Esophagus muscularis mucosa (tissue), 4 donors: ENCODE data around the gene PAQR5. TPM values are rescaled to one million over a fixed set of nuclear protein-coding genes. Genes with fewer than 3 reads are reported as not detected.

ENCODE experiments used
- DNase-seq: peaks from one replicate; pipeline ENCODE4 v3.0.0-alpha.2; 2017; ENCODE audit errors: extremely low spot score
- H3K27ac ChIP-seq, 4 donors: fragments of 200-600 bp; sonication (generic); replicated peaks in 1 of 4; 1 replicate in 3 of 4; 2 replicates in 1 of 4; pipeline ENCODE4 v1.5.1; 2016 to 2019; ENCODE audit warnings: mild to moderate bottlenecking in 1 of 4
- H3K27me3 ChIP-seq, 4 donors: fragments of 200-600 bp; sonication (generic); one replicate each; pipeline versions ENCODE4 v1.5.1 to v1.6.0; 2016 to 2019
- H3K36me3 ChIP-seq, 4 donors: fragments of 200-600 bp; sonication (generic); one replicate each; pipeline ENCODE4 v1.5.1; 2016 to 2019
- H3K4me1 ChIP-seq, 4 donors: fragments of 200-600 bp; sonication (generic); one replicate each; pipeline ENCODE4 v1.5.1; 2016 to 2019
- H3K4me3 ChIP-seq, 4 donors: fragments of 200-600 bp; sonication (generic); 1 replicate in 2 of 4; 2 replicates in 2 of 4; pipeline ENCODE4 v1.5.1; 2016 to 2019; ENCODE audit warnings: mild to moderate bottlenecking in 4 of 4, moderate library complexity in 1 of 4
- H3K9me3 ChIP-seq, 4 donors: fragments of 200-600 bp; sonication (generic); 1 replicate in 3 of 4; 2 replicates in 1 of 4; pipeline ENCODE4 v1.5.1; 2016 to 2019
- EP300 ChIP-seq: sonication (generic); formaldehyde crosslinking; IDR thresholded peaks from one replicate; pipeline ENCODE4 v1.6.1; 2017; ENCODE audit warnings: antibody characterized with exemption
- POLR2A ChIP-seq: fragments of 450-650 bp; IDR thresholded peaks from one replicate; pipeline ENCODE4 v1.6.1; 2017; ENCODE audit warnings: antibody characterized with exemption, moderate library complexity, mild to moderate bottlenecking, low read depth
- POLR2AphosphoS5 ChIP-seq, 2 donors: sonication (generic); formaldehyde crosslinking; IDR thresholded peaks; one replicate each; pipeline ENCODE4 v1.6.1; 2017; ENCODE audit warnings: antibody characterized with exemption in 2 of 2
- WGBS: methylation state at CpG from one replicate; pipeline ENCODE4 v1.1.5; 2018; 5-methylcytosine and 5-hydroxymethylcytosine counted together
- intact Hi-C: fragments of 100-400 bp; cut with DNase I; formaldehyde crosslinking; loops from one replicate; pipeline ENCODE4 v1.15.1; 2023
- total RNA-seq, 4 donors: library from RNA; depleted of rRNA; stranded (reverse); fragments of >200 nt; gene quantifications; one replicate each; pipeline versions ENCODE4 v1.1.0 to v1.2.1, GENCODE V29; 2016
- TF ChIP-seq, protein P1 (sequence below), 3 experiments: fragments of 200-600 bp in 2 of 3; fragments of 450-650 bp in 1 of 3; sonication (generic) in 2 of 3; IDR thresholded peaks; one replicate each; pipeline ENCODE4 v1.5.1; 2017 to 2019; ENCODE audit warnings: antibody characterized with exemption in 3 of 3, mild to moderate bottlenecking in 2 of 3, moderate library complexity in 1 of 3

The PAQR5 gene
- total RNA-seq, 4 donors from 2014 or later = 0.32 to 3.0 (median 1.5) TPM

DNA sequence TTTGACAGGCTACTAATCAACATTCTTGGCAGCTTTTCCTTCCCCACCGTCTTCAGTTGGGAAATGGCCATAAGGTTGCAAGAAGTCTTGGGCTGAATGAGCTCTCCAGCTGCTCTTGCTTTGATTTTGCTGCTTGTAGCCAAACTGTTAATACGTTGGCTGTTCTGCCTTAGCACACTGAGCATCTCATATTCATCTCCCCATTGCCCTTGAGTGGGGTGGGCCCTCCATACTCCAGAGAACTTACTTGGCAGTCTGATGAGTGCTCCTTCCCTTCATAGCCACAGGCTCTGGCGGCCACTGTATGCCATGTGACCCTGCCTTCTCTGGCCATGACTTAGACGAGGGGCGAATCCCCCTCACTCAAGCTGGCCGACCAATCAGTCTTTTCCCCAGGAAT, 25.8 kb upstream of the PAQR5 start:
- H3K4me1 ChIP-seq = peaks cover 0 to 4% (median 0%) of the 10 kb centered on the region in 4 donors
- H3K27me3 ChIP-seq = no peaks in the 10 kb centered on the region
- no peaks in the 10 kb centered on the region for H3K9me3 ChIP-seq
- no peak for TF ChIP-seq POLR2AphosphoS5 (IDR thresholded peaks at IDR 0.05)
- TF ChIP-seq, protein P1, sequence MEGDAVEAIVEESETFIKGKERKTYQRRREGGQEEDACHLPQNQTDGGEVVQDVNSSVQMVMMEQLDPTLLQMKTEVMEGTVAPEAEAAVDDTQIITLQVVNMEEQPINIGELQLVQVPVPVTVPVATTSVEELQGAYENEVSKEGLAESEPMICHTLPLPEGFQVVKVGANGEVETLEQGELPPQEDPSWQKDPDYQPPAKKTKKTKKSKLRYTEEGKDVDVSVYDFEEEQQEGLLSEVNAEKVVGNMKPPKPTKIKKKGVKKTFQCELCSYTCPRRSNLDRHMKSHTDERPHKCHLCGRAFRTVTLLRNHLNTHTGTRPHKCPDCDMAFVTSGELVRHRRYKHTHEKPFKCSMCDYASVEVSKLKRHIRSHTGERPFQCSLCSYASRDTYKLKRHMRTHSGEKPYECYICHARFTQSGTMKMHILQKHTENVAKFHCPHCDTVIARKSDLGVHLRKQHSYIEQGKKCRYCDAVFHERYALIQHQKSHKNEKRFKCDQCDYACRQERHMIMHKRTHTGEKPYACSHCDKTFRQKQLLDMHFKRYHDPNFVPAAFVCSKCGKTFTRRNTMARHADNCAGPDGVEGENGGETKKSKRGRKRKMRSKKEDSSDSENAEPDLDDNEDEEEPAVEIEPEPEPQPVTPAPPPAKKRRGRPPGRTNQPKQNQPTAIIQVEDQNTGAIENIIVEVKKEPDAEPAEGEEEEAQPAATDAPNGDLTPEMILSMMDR (IDR thresholded peaks at IDR 0.05) = no peak
- no peak for TF ChIP-seq POLR2A
- TF ChIP-seq EP300 = no peak
- no peak for DNase-seq
- H3K4me3 ChIP-seq = no peak overlapping the region
- H3K36me3 ChIP-seq = peaks cover 0 to 10% (median 7%) of the 10 kb centered on the region in 4 donors
- no peak overlapping the region for H3K27ac ChIP-seq
- intact Hi-C loops = no loop called here
- 83% methylated on average over 6 of the region's 6 CpGs for WGBS

DNA sequence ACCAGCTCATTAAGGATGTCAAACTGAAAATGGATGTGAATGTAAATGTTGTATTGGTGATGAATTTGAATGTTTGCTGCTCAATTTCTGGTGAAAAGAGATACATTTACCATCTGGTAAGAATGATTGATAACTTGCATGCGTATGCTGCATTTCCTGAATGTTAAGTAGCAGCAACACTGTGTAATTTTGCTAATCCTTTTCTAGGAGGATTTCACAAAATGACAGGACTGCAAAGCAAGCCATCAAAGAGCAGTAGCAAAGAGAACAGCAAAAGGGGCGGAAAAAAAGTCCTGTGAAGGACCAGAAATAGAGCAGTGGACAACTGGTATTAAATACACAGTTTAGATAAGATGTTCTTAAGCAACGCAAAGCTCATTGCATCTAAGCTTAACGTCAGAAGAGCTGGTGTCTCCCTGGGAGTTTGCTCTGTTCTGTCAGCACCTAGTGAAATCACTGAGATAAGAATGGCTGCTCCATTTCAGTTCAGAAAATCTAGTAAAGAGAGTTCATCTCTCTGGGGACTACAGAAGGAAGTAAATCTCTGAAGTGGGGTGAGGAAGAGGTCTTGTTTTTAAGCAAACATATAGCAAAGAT, 23.5 kb upstream of the PAQR5 start:
- no peaks in the 10 kb centered on the region for H3K36me3 ChIP-seq
- peaks cover 0 to 4% (median 0%) of the 10 kb centered on the region in 4 donors for H3K4me1 ChIP-seq
- TF ChIP-seq POLR2A (no peak), POLR2AphosphoS5 (IDR thresholded peaks at IDR 0.05) (no peak), EP300 (no peak)
- TF ChIP-seq, protein P1 (IDR thresholded peaks at IDR 0.05) = no peak
- WGBS = 52% methylated on average over 4 of the region's 4 CpGs
- no peaks in the 10 kb centered on the region for H3K27me3 ChIP-seq
- no peak overlapping the region for H3K4me3 ChIP-seq
- intact Hi-C loops = no loop called here
- DNase-seq = no peak
- H3K27ac ChIP-seq = no peak overlapping the region
- H3K9me3 ChIP-seq = no peaks in the 10 kb centered on the region

- intact Hi-C loops = no loop called here
- 63% methylated on average over 9 of the region's 9 CpGs for WGBS
- Histone ChIP-seq H3K4me1 (peaks cover 0 to 4% (median 0%) of the 10 kb centered on the region in 4 donors), H3K4me3 (no peak overlapping the region), H3K9me3 (no peaks in the 10 kb centered on the region), H3K36me3 (no peaks in the 10 kb centered on the region), H3K27me3 (no peaks in the 10 kb centered on the region), H3K27ac (no peak overlapping the region)
- TF ChIP-seq POLR2A = no peak
- TF ChIP-seq, protein P1 (IDR thresholded peaks at IDR 0.05) = no peak
- no peak for TF ChIP-seq POLR2AphosphoS5 (IDR thresholded peaks at IDR 0.05)
- no peak for TF ChIP-seq EP300
- DNase-seq = no peak
These were observed 22.7 kb upstream of the PAQR5 start for GRCh38 chr15:69275933-69276560.

- Histone ChIP-seq H3K4me3 (no peak overlapping the region), H3K27me3 (peaks cover 0 to 4% (median 0%) of the 10 kb centered on the region in 4 donors), H3K9me3 (no peaks in the 10 kb centered on the region), H3K36me3 (no peaks in the 10 kb centered on the region), H3K4me1 (peaks cover 0 to 4% (median 0%) of the 10 kb centered on the region in 4 donors), H3K27ac (no peak overlapping the region)
- 78% methylated on average over 9 of the region's 9 CpGs for WGBS
- DNase-seq = no peak
- intact Hi-C loops = no loop called here
- no peak for TF ChIP-seq EP300
- no peak for TF ChIP-seq POLR2A
These were observed 21.4 kb upstream of the PAQR5 start for GRCh38 chr15:69277316-69277715.

DNA sequence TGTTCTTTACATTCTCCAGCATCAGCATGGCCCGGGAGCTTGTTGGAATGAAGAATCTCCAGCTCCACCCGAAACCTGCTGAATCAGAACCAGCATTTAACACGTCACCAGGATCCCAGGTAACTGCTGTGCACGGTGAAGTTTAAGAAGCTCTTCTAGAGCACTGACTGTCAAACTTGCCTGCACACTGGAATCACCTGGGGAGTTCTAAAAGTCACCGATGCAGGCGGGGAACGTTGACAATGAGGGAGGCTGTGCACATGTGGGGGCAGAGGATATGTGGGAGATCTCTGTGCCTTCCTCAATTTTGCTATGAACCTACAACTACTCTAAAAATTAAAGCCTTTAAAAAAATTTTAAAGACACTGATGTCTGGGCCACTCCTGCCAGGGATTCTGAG, 19.1 kb upstream of the PAQR5 start:
- H3K4me3 ChIP-seq = no peak overlapping the region
- DNase-seq = no peak
- H3K27me3 ChIP-seq = peaks cover 0 to 16% (median 0%) of the 10 kb centered on the region in 4 donors
- peaks cover 0 to 4% (median 0%) of the 10 kb centered on the region in 4 donors for H3K4me1 ChIP-seq
- TF ChIP-seq EP300 = no peak
- TF ChIP-seq POLR2AphosphoS5 (IDR thresholded peaks at IDR 0.05) = no peak
- TF ChIP-seq, protein P1 (IDR thresholded peaks at IDR 0.05) = no peak
- no peak for TF ChIP-seq POLR2A
- H3K27ac ChIP-seq = no peak overlapping the region
- H3K9me3 ChIP-seq = no peaks in the 10 kb centered on the region
- WGBS = 97% methylated on average over 7 of the region's 7 CpGs
- intact Hi-C loops = no loop called here
- H3K36me3 ChIP-seq = no peaks in the 10 kb centered on the region
